ENCODE data around the gene NOB1.

The NOB1 gene

GRCh38 chr16:69701452-69701851, 53.3 kb downstream of the NOB1 start:
- no peak overlapping the region for H3K23ac ChIP-seq (ENCODE audit: low read length)
- H3K79me2 ChIP-seq (ENCODE audit: control insufficient read depth, insufficient read depth, low read length, poor library complexity) = no peaks in the 10 kb centered on the region
- no peak overlapping the region for H2AK5ac ChIP-seq (ENCODE audit: low read length)
- no peak overlapping the region for H3K4ac ChIP-seq (ENCODE audit: low read depth, low read length)
- no peak overlapping the region for H4K12ac ChIP-seq (ENCODE audit: low read depth, low read length)
- H3K36me3 ChIP-seq (ENCODE audit: control insufficient read depth in 1 of 2, insufficient read depth in 2 of 2, low read length in 2 of 2) = peaks cover 2 to 4% of the 10 kb centered on the region in 2 experiments
- H3K27me3 ChIP-seq (ENCODE audit: insufficient read depth, low read length) = no peaks in the 10 kb centered on the region
- H2BK5ac ChIP-seq (ENCODE audit: low read depth, low read length, poor library complexity) = no peak overlapping the region
- no peak overlapping the region for H4K91ac ChIP-seq (ENCODE audit: low read depth, low read length)
- DNase-seq = no peak
- H3K27ac ChIP-seq (ENCODE audit: low read depth, low read length) = no peak overlapping the region
- no peaks in the 10 kb centered on the region for H3K9me3 ChIP-seq (ENCODE audit: insufficient read depth, low read depth, low read length)
- H3K14ac ChIP-seq (ENCODE audit: low read length) = no peak overlapping the region
- H4K8ac ChIP-seq (ENCODE audit: low read depth, low read length) = no peak overlapping the region
- H3K9ac ChIP-seq (ENCODE audit: low read length) = no peak overlapping the region
- no peak overlapping the region for H3K4me2 ChIP-seq (ENCODE audit: low read length)
- H3K79me1 ChIP-seq (ENCODE audit: low read length) = no peaks in the 10 kb centered on the region
- no peak overlapping the region for H2AFZ ChIP-seq (ENCODE audit: insufficient read depth, low read length, poor library complexity)
- no peak overlapping the region for H2BK12ac ChIP-seq (ENCODE audit: low read length)
- H3K4me1 ChIP-seq (ENCODE audit: control insufficient read depth in 1 of 2, insufficient read depth in 2 of 2, low read length in 2 of 2) = peaks cover 0 to 2% of the 10 kb centered on the region in 2 experiments
- no peak overlapping the region for H2BK120ac ChIP-seq (ENCODE audit: insufficient read depth, low read length, poor library complexity)
- no peak overlapping the region for H3K18ac ChIP-seq (ENCODE audit: low read length)
- H3K4me3 ChIP-seq (ENCODE audit: low read depth, low read length) = no peak overlapping the region

DNA sequence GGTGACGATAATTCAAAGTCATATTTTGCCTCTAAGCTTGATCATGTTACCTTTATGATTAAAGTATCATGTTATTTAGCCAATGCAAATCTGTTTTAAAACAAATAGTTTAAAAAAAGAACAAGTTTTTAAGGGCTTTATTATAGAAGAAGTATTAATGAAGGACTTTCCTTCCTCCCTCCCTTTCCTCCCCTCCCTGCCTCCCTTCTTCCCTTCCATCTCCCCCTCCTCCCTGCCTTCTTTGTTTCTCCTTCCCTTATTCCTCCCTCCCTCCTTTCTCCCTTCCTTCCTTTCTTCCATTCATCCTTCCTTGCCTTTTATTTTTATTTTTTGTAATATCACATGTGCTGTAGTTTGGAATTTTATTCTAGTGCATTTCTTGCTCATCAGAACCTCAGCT, 54.8 kb downstream of the NOB1 start:
- no peak overlapping the region for H2BK120ac ChIP-seq (ENCODE audit: insufficient read depth, low read length, poor library complexity)
- H3K9ac ChIP-seq (ENCODE audit: low read length) = no peak overlapping the region
- no peak overlapping the region for H4K8ac ChIP-seq (ENCODE audit: low read depth, low read length)
- no peak overlapping the region for H3K4me3 ChIP-seq (ENCODE audit: low read depth, low read length)
- no peak overlapping the region for H2BK5ac ChIP-seq (ENCODE audit: low read depth, low read length, poor library complexity)
- H3K9me3 ChIP-seq (ENCODE audit: insufficient read depth, low read depth, low read length) = no peaks in the 10 kb centered on the region
- no peak overlapping the region for H3K18ac ChIP-seq (ENCODE audit: low read length)
- H3K36me3 ChIP-seq (ENCODE audit: control insufficient read depth in 1 of 2, insufficient read depth in 2 of 2, low read length in 2 of 2) = peaks cover 6 to 8% of the 10 kb centered on the region in 2 experiments
- no peak overlapping the region for H3K4ac ChIP-seq (ENCODE audit: low read depth, low read length)
- H3K14ac ChIP-seq (ENCODE audit: low read length) = no peak overlapping the region
- H3K79me2 ChIP-seq (ENCODE audit: control insufficient read depth, insufficient read depth, low read length, poor library complexity) = no peaks in the 10 kb centered on the region
- H2AFZ ChIP-seq (ENCODE audit: insufficient read depth, low read length, poor library complexity) = no peak overlapping the region
- no peak overlapping the region for H3K23ac ChIP-seq (ENCODE audit: low read length)
- H3K27me3 ChIP-seq (ENCODE audit: insufficient read depth, low read length) = no peaks in the 10 kb centered on the region
- H2BK12ac ChIP-seq (ENCODE audit: low read length) = no peak overlapping the region
- no peak overlapping the region for H2AK5ac ChIP-seq (ENCODE audit: low read length)
- H3K4me2 ChIP-seq (ENCODE audit: low read length) = no peak overlapping the region
- no CpG with 5 or more reads among the region's 1 CpG for WGBS (ENCODE audit: extremely low coverage, insufficient coverage, insufficient read length)
- no peaks in the 10 kb centered on the region for H3K4me1 ChIP-seq (ENCODE audit: control insufficient read depth in 1 of 2, insufficient read depth in 2 of 2, low read length in 2 of 2)
- DNase-seq = no peak
- no peak overlapping the region for H4K91ac ChIP-seq (ENCODE audit: low read depth, low read length)
- H4K12ac ChIP-seq (ENCODE audit: low read depth, low read length) = no peak overlapping the region
- no peak overlapping the region for H3K27ac ChIP-seq (ENCODE audit: low read depth, low read length)
- no peaks in the 10 kb centered on the region for H3K79me1 ChIP-seq (ENCODE audit: low read length)

DNA sequence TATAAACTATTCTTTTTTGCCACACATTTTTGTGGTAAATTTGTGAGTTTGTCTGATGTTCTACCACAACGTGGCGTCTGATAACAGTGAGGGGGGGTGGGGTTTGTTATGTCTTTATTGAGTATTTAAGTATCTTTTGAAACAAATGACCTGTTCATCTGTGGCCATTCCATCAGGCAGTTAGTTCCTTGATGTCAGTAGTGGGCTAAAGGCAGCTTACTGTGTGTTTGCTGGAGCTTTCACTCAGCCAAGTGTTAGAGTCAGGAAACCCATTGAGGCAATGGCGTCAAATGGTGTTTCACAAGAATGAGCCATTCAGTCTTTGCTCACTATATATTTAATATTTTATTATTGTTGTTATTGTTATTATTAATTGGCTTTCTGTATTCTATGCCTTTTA, 56.3 kb downstream of the NOB1 start:
- H3K9ac ChIP-seq (ENCODE audit: low read length) = no peak overlapping the region
- DNase-seq = no peak
- no peaks in the 10 kb centered on the region for H3K27me3 ChIP-seq (ENCODE audit: insufficient read depth, low read length)
- no peak overlapping the region for H3K27ac ChIP-seq (ENCODE audit: low read depth, low read length)
- H4K12ac ChIP-seq (ENCODE audit: low read depth, low read length) = no peak overlapping the region
- no peak overlapping the region for H2BK5ac ChIP-seq (ENCODE audit: low read depth, low read length, poor library complexity)
- H3K14ac ChIP-seq (ENCODE audit: low read length) = no peak overlapping the region
- no peak overlapping the region for H3K23ac ChIP-seq (ENCODE audit: low read length)
- no peak overlapping the region for H2BK12ac ChIP-seq (ENCODE audit: low read length)
- H3K36me3 ChIP-seq (ENCODE audit: control insufficient read depth in 1 of 2, insufficient read depth in 2 of 2, low read length in 2 of 2) = peaks cover 14 to 18% of the 10 kb centered on the region in 2 experiments
- no peak overlapping the region for H4K8ac ChIP-seq (ENCODE audit: low read depth, low read length)
- H2AFZ ChIP-seq (ENCODE audit: insufficient read depth, low read length, poor library complexity) = no peak overlapping the region
- no peaks in the 10 kb centered on the region for H3K79me1 ChIP-seq (ENCODE audit: low read length)
- H2BK120ac ChIP-seq (ENCODE audit: insufficient read depth, low read length, poor library complexity) = no peak overlapping the region
- WGBS (ENCODE audit: extremely low coverage, insufficient coverage, insufficient read length) = no CpG with 5 or more reads among the region's 3 CpGs
- no peak overlapping the region for H3K18ac ChIP-seq (ENCODE audit: low read length)
- H4K91ac ChIP-seq (ENCODE audit: low read depth, low read length) = no peak overlapping the region
- no peak overlapping the region for H3K4me3 ChIP-seq (ENCODE audit: low read depth, low read length)
- no peak overlapping the region for H3K4ac ChIP-seq (ENCODE audit: low read depth, low read length)
- no peak overlapping the region for H3K4me2 ChIP-seq (ENCODE audit: low read length)
- H2AK5ac ChIP-seq (ENCODE audit: low read length) = no peak overlapping the region
- H3K4me1 ChIP-seq (ENCODE audit: control insufficient read depth in 1 of 2, insufficient read depth in 2 of 2, low read length in 2 of 2) = no peaks in the 10 kb centered on the region
- H3K9me3 ChIP-seq (ENCODE audit: insufficient read depth, low read depth, low read length) = no peaks in the 10 kb centered on the region
- no peaks in the 10 kb centered on the region for H3K79me2 ChIP-seq (ENCODE audit: control insufficient read depth, insufficient read depth, low read length, poor library complexity)

- no CpG with 5 or more reads among the region's 2 CpGs for WGBS (ENCODE audit: extremely low coverage, insufficient coverage, insufficient read length)
- H3K9ac ChIP-seq (ENCODE audit: low read length) = no peak overlapping the region
- no peak overlapping the region for H4K8ac ChIP-seq (ENCODE audit: low read depth, low read length)
- no peak overlapping the region for H3K4ac ChIP-seq (ENCODE audit: low read depth, low read length)
- peaks cover 20 to 35% of the 10 kb centered on the region in 2 experiments for H3K36me3 ChIP-seq (ENCODE audit: control insufficient read depth in 1 of 2, insufficient read depth in 2 of 2, low read length in 2 of 2)
- no peak overlapping the region for H2BK12ac ChIP-seq (ENCODE audit: low read length)
- no peak overlapping the region for H4K91ac ChIP-seq (ENCODE audit: low read depth, low read length)
- H2BK5ac ChIP-seq (ENCODE audit: low read depth, low read length, poor library complexity) = no peak overlapping the region
- no peak overlapping the region for H4K12ac ChIP-seq (ENCODE audit: low read depth, low read length)
- no peak overlapping the region for H3K18ac ChIP-seq (ENCODE audit: low read length)
- H3K79me1 ChIP-seq (ENCODE audit: low read length) = no peaks in the 10 kb centered on the region
- H3K27me3 ChIP-seq (ENCODE audit: insufficient read depth, low read length) = no peaks in the 10 kb centered on the region
- no peak for DNase-seq
- no peak overlapping the region for H2AFZ ChIP-seq (ENCODE audit: insufficient read depth, low read length, poor library complexity)
- H3K4me2 ChIP-seq (ENCODE audit: low read length) = no peak overlapping the region
- no peaks in the 10 kb centered on the region for H3K4me1 ChIP-seq (ENCODE audit: control insufficient read depth in 1 of 2, insufficient read depth in 2 of 2, low read length in 2 of 2)
- H3K79me2 ChIP-seq (ENCODE audit: control insufficient read depth, insufficient read depth, low read length, poor library complexity) = no peaks in the 10 kb centered on the region
- no peak overlapping the region for H3K23ac ChIP-seq (ENCODE audit: low read length)
- no peaks in the 10 kb centered on the region for H3K9me3 ChIP-seq (ENCODE audit: insufficient read depth, low read depth, low read length)
- H3K14ac ChIP-seq (ENCODE audit: low read length) = no peak overlapping the region
- no peak overlapping the region for H2AK5ac ChIP-seq (ENCODE audit: low read length)
- H3K4me3 ChIP-seq (ENCODE audit: low read depth, low read length) = no peak overlapping the region
- H2BK120ac ChIP-seq (ENCODE audit: insufficient read depth, low read length, poor library complexity) = no peak overlapping the region
- H3K27ac ChIP-seq (ENCODE audit: low read depth, low read length) = no peak overlapping the region
These were observed 60.8 kb downstream of the NOB1 start for GRCh38 chr16:69693916-69694315.

Data from trophoblast cell (in vitro differentiated cells and primary cell).